ENCODE measurements around the gene PDE11A. TPM values are rescaled to one million over a fixed set of nuclear protein-coding genes. Genes with fewer than 3 reads are reported as not detected.

The PDE11A gene
- total RNA-seq, 4 donors from 2014 or later: 1.7 TPM; not detected in 3

DNA sequence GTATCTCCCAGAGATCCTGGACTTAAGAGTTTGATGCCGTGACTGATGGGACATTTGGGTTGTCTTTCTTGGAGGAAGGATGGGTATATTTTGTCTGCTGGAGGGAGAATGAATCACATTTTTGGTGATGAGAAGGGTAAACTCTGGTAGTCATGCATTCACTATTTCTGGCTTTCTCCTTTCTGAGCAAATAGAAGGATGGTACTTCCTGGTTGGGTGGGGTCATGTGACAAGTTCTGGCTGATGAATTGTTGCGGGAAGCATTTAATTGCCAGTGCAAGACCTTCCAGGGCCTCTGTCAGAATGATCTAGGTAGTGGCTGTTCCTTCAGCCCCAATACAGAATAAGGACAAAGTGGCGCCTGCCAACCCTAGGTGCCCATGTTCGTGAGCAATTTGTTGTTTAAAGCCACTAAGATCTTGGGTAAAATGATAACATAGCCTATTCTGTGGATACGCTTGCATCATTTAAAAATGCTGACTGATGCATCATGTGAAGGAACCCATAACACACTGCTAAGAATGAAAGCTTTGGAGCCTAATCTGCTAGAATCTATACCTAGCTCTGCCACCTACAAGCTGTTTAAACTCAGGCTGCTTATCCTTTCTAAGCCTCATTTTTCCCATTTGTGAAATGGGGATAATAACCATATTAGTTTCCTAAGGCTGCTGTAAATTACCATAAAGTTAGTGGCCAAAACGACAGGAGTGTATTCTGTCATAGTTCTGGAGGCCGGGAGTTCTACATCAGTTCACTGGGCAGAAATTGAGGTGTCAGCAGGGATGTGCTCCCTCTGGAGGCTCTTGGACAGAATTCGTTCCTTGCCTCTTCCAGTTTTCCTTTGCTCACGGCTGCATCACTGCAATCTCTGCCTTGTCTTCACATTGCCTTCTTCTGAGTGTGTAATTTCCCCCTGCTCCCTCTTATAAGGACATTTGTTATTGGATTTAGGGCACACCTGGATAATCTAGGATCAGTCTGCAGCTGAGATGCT lies 398.7 kb downstream of the PDE11A start:
- Histone ChIP-seq H3K27me3 (no peaks in the 10 kb centered on the region), H3K36me3 (no peaks in the 10 kb centered on the region), H3K27ac (no peak overlapping the region), H3K4me3 (no peak overlapping the region), H3K9me3 (no peaks in the 10 kb centered on the region), H3K4me1 (peaks cover 0 to 2% (median 0%) of the 10 kb centered on the region in 4 donors)
- WGBS, 2 donors: 78 to 91% methylated on average over 9 of the region's 9 CpGs
- TF ChIP-seq, protein P1, sequence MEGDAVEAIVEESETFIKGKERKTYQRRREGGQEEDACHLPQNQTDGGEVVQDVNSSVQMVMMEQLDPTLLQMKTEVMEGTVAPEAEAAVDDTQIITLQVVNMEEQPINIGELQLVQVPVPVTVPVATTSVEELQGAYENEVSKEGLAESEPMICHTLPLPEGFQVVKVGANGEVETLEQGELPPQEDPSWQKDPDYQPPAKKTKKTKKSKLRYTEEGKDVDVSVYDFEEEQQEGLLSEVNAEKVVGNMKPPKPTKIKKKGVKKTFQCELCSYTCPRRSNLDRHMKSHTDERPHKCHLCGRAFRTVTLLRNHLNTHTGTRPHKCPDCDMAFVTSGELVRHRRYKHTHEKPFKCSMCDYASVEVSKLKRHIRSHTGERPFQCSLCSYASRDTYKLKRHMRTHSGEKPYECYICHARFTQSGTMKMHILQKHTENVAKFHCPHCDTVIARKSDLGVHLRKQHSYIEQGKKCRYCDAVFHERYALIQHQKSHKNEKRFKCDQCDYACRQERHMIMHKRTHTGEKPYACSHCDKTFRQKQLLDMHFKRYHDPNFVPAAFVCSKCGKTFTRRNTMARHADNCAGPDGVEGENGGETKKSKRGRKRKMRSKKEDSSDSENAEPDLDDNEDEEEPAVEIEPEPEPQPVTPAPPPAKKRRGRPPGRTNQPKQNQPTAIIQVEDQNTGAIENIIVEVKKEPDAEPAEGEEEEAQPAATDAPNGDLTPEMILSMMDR (IDR thresholded peaks at IDR 0.05): no peak
- no peak for TF ChIP-seq POLR2A (IDR thresholded peaks at IDR 0.05)
- TF ChIP-seq EP300 (IDR thresholded peaks at IDR 0.05): no peak
- no peak for DNase-seq (ENCODE audit: low spot score in 2 of 2)

DNA sequence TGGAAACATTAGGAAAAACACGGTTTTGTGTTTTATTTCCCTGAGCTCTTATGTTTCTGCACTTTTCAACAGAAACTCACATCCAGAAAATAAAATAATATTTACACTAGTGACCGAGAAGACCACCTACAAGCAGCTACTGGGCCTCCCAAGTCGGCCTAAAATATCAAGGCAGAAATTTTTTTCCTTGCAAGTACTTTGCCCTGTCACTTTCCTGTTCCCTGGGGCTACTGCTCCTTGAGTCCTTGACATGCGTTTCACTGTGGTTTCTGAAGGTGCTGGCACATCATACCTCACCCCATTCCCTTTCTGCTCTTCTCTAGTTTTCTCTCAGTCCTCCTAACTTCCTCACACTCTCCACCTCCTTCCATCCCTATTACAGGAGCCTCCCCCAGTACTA lies 400.9 kb downstream of the PDE11A start:
- Histone ChIP-seq H3K36me3 (no peaks in the 10 kb centered on the region), H3K4me1 (peaks cover 0 to 2% (median 0%) of the 10 kb centered on the region in 4 donors), H3K27ac (no peak overlapping the region), H3K27me3 (no peaks in the 10 kb centered on the region), H3K9me3 (no peaks in the 10 kb centered on the region), H3K4me3 (no peak overlapping the region)
- TF ChIP-seq, protein P1 (IDR thresholded peaks at IDR 0.05): no peak
- TF ChIP-seq EP300 (IDR thresholded peaks at IDR 0.05): no peak
- no peak for TF ChIP-seq POLR2A (IDR thresholded peaks at IDR 0.05)
- no peak for DNase-seq (ENCODE audit: low spot score in 2 of 2)
- 35 to 44% methylated on average over 4 of the region's 4 CpGs for WGBS, 2 donors

DNA sequence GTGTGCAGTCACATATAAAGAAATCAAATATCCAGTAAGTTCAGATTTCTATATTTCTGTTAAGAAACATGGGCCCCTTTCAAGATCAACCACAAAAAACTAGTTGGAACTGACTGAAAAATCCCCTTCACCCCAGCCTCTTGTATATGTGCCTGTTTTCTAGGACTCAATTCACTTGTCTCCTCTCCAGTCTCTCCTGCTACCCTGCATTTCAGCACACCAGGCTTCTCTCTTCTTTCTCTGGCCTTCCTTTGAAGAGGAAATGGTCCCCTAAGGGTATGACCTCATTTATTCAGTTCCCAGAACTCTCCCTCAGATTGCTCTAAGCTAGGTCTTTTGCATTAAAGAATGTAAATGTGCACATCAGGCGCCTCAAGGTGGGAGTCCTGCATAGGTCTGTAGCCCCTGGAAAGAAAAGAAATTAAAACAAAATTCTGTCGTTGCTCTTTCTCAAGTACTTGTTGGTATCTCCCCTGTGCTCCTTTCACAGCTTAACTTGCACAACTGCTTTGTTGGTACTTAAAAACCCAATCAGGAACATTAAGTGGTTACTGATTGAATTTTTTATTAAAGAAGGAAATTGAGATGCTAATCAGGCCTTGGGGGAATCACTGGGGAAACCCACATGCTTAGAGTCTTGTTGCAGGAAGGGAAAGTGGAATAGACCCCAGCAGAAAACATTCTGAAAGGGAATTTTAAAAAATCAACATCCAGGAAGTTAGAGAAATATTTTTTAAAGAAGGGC lies 401.6 kb downstream of the PDE11A start:
- Histone ChIP-seq H3K9me3 (no peaks in the 10 kb centered on the region), H3K4me3 (no peak overlapping the region), H3K4me1 (peaks cover 0 to 2% (median 0%) of the 10 kb centered on the region in 4 donors), H3K27me3 (no peaks in the 10 kb centered on the region), H3K36me3 (no peaks in the 10 kb centered on the region), H3K27ac (peak overlapping the region in 1 of 4 donors; percentile 5)
- no peak for DNase-seq (ENCODE audit: low spot score in 2 of 2)
- TF ChIP-seq POLR2A (IDR thresholded peaks at IDR 0.05) (no peak), EP300 (IDR thresholded peaks at IDR 0.05) (no peak)
- TF ChIP-seq, protein P1 (IDR thresholded peaks at IDR 0.05): no peak
- 37 to 39% methylated on average over 2 of the region's 2 CpGs for WGBS, 2 donors

DNA sequence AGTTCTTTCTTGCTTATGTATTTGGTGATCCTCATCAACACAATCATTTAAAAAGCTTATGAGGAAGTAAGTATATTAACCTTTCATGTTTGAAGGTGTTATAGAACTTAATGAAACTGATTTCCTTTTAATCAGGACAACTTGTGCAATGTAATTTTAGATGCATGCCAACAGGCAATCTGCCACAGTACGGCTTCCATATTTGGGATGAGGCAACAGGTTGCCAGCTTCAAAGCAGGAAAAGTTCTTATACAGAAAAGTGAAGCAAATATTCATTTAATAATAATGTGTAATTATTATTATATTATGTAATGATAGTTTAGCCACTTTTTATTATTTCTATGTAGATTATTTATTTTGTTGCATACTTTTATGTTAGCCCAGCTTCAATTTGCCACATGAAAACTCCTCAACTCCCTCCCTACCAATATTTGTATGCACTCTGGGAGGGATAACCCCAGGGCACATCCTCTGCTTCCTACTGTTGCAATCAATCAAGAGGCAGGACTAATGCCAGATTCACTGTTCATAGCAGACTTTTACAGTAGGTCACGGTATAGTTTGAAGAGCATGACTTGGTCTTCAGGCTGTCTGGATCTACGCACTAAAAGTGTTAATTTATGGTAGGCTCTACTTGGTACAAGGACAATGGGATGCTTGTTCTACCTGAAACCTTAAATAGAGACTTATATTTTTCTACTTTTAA lies 402.8 kb downstream of the PDE11A start:
- TF ChIP-seq EP300 (IDR thresholded peaks at IDR 0.05) (no peak), POLR2A (IDR thresholded peaks at IDR 0.05) (no peak)
- TF ChIP-seq, protein P1 (IDR thresholded peaks at IDR 0.05): no peak
- H3K9me3 ChIP-seq: no peaks in the 10 kb centered on the region
- 71 to 79% methylated on average over 3 of the region's 3 CpGs for WGBS, 2 donors
- no peak overlapping the region for H3K27ac ChIP-seq
- no peaks in the 10 kb centered on the region for H3K27me3 ChIP-seq
- no peaks in the 10 kb centered on the region for H3K4me1 ChIP-seq
- no peaks in the 10 kb centered on the region for H3K36me3 ChIP-seq
- DNase-seq (ENCODE audit: low spot score in 2 of 2): no peak
- no peak overlapping the region for H3K4me3 ChIP-seq

Measured in tibial nerve (tissue), 4 donors.